Renal cortex interstitium (tissue), 11 donors: ENCODE measurements around the gene ZNF506. TPM values are rescaled to one million over a fixed set of nuclear protein-coding genes. Genes with fewer than 3 reads are reported as not detected.
"Not testable (repeated sequence)": the region's sequence is repeated elsewhere in the genome, so short reads cannot be mapped to it uniquely, and the experiment has no call there.

Experiments used
- DNase-seq, 11 donors: peaks; one replicate each; pipeline ENCODE4 v3.0.0-alpha.2; 2013; ENCODE audit warnings: low read depth in 9 of 11, low spot score in 4 of 11; ENCODE audit errors: extremely low read depth in 1 of 11
- polyA plus RNA-seq, 3 donors: library from polyadenylated mRNA; unstranded; fragments of 120-200 nt; gene quantifications; one replicate each; pipeline ENCODE4 v1.2.1, GENCODE V29; 2013; ENCODE audit not compliant: insufficient read length in 3 of 3

ZNF506 gene
- polyA plus RNA-seq, 3 donors: 31.3 to 39.8 (median 32.1) TPM

GRCh38 chr19:19749908-19750841 lies 71.4 kb downstream of the ZNF506 start:
- no peak for DNase-seq

GRCh38 chr19:19749117-19749907 lies 72.2 kb downstream of the ZNF506 start:
- no peak for DNase-seq

GRCh38 chr19:19748249-19748938 lies 73.2 kb downstream of the ZNF506 start:
- no peak for DNase-seq

- DNase-seq: no peak
Observed at GRCh38 chr19:19747357-19748220, 74.0 kb downstream of the ZNF506 start.

GRCh38 chr19:19746286-19747213 lies 75.0 kb downstream of the ZNF506 start:
- DNase-seq: no peak

- no peak for DNase-seq
Observed at GRCh38 chr19:19745496-19746285, 75.9 kb downstream of the ZNF506 start.

- no peak for DNase-seq
Observed at GRCh38 chr19:19744641-19745040, 76.9 kb downstream of the ZNF506 start.

- not testable (repeated sequence) for DNase-seq
Observed at GRCh38 chr19:19743921-19744320, 77.6 kb downstream of the ZNF506 start.

- no peak for DNase-seq
Observed at GRCh38 chr19:19743176-19743575, 78.4 kb downstream of the ZNF506 start.

- no peak for DNase-seq
Observed at GRCh38 chr19:19742773-19743172, 78.8 kb downstream of the ZNF506 start.

Other genes starting within 250 kb of the ZNF506 start
- gene PBX4, start 203.1 kb downstream of the ZNF506 start, polyA plus RNA-seq: 1 to 10 TPM; 2.6 to 9.1 (median 4.0) TPM
- 10 to 100 TPM; 21.6 to 34.5 (median 31.0) TPM for gene LPAR2, start 193.5 kb downstream of the ZNF506 start, polyA plus RNA-seq
- 1 to 10 TPM; 3.6 to 6.9 (median 5.6) TPM for gene GMIP, start 178.1 kb downstream of the ZNF506 start, polyA plus RNA-seq
- gene ATP13A1, start 158.1 kb downstream of the ZNF506 start, polyA plus RNA-seq: 10 to 100 TPM; 47.5 to 68.2 (median 51.9) TPM
- 10 to 100 TPM; 15.3 to 15.8 (median 15.6) TPM for gene ZNF101, start 152.9 kb downstream of the ZNF506 start, polyA plus RNA-seq
- gene ZNF14, start 88.6 kb downstream of the ZNF506 start, polyA plus RNA-seq: 10 to 100 TPM; 12.5 to 16.2 (median 13.9) TPM
- 10 to 100 TPM; 28.4 to 36.2 (median 30.0) TPM for gene ZNF253, start 44.1 kb upstream of the ZNF506 start, polyA plus RNA-seq
- gene ZNF93, start 79.2 kb upstream of the ZNF506 start, polyA plus RNA-seq: 10 to 100 TPM; 16.4 to 19.8 (median 17.9) TPM
- gene ZNF682, start 217.8 kb upstream of the ZNF506 start, polyA plus RNA-seq: 10 to 100 TPM; 15.2 to 23.9 (median 18.1) TPM